K562 (cell line): Measurements from ENCODE around the gene TRPM8. TPM values are rescaled to one million over a fixed set of nuclear protein-coding genes. Genes with fewer than 3 reads are reported as not detected.

Experiments
- ATAC-seq: fragments of 200-7000 bp; cut with Tn5 transposase; 3 replicates; pipeline ENCODE4 v1.9.1; 2020; ENCODE audit warnings: moderate library complexity
- BruUV-seq: library from RNA; stranded (reverse); fragments of 400-500 nt; replicated peaks from 2 replicates; lab custom pipeline; 2021; lab: Mats Ljungman, UMichigan
- CTCF ChIA-PET: fragments of 300-600 bp; formaldehyde crosslinking; extraction: SDS; loops from one replicate; lab custom pipeline; 2021; ENCODE audit warnings: low intra/inter-chr PET ratio; lab: Yijun Ruan, JAX
- POLR2A ChIA-PET: fragments of 300-600, 350-650 bp; sonication (Branson Sonifier 250); formaldehyde crosslinking; extraction: SDS; loops from one replicate; lab custom pipeline; 2021; ENCODE audit warnings: antibody characterized with exemption, inconsistent platforms; lab: Yijun Ruan, JAX
- DNase-seq, 4 experiments: peaks; one replicate each; pipeline versions ENCODE4 v3.0.0 to v3.0.0-alpha.2; 2011 to 2018; ENCODE audit warnings: low spot score in 3 of 4, mixed read lengths in 3 of 4; ENCODE audit errors: extremely low read depth in 1 of 4
- FAIRE-seq: peaks from 2 replicates; lab custom pipeline; 2011; peaks lifted over from hg19 to GRCh38; lab: Jason Lieb, UNC
- H2AFZ ChIP-seq: 2 replicates; pipeline ENCODE4 v1.6.0; 2011; ENCODE audit warnings: low read depth, low read length, control low read depth, inconsistent platforms
- H3K27ac ChIP-seq: fragments of 200-600 bp; 3 replicates; pipeline ENCODE4 v1.8.0; 2011; ENCODE audit warnings: low read depth, mild to moderate bottlenecking, control low read depth, inconsistent platforms, low read length, moderate library complexity, mixed read lengths; ENCODE audit errors: extremely low read depth
- H3K27me3 ChIP-seq, 2 experiments: fragments of 300-600 bp in 1 of 2; 2 replicates in 1 of 2; 3 replicates in 1 of 2; pipeline versions ENCODE4 v1.6.0 to v1.8.0; 2011; ENCODE audit warnings: inconsistent platforms in 2 of 2, low read length in 2 of 2, mild to moderate bottlenecking in 1 of 2, mixed read lengths in 1 of 2, moderate library complexity in 1 of 2; ENCODE audit not compliant: control insufficient read depth in 2 of 2, insufficient read depth in 2 of 2
- H3K36me3 ChIP-seq: fragments of 300-600 bp; 3 replicates; pipeline ENCODE4 v1.8.0; 2011; ENCODE audit warnings: mild to moderate bottlenecking, low read length, inconsistent platforms; ENCODE audit not compliant: control insufficient read depth, insufficient read depth
- H3K4me1 ChIP-seq, 2 experiments: fragments of 200-600 bp in 1 of 2; replicated peaks in 1 of 2; 2 replicates in 1 of 2; 3 replicates in 1 of 2; pipeline versions ENCODE4 v1.5.1 to v1.8.0; 2011; ENCODE audit warnings: inconsistent platforms in 2 of 2, low read length in 2 of 2, mild to moderate bottlenecking in 1 of 2, mixed read lengths in 1 of 2, moderate library complexity in 1 of 2; ENCODE audit not compliant: control insufficient read depth in 2 of 2, insufficient read depth in 2 of 2
- H3K4me2 ChIP-seq: 2 replicates; pipeline ENCODE4 v1.6.1; 2011; ENCODE audit warnings: low read length, control low read depth, inconsistent platforms, mixed read lengths; ENCODE audit not compliant: insufficient read depth
- H3K4me3 ChIP-seq: fragments of 200-600 bp; sonication (generic), shearing (Covaris generic); 2 replicates; pipeline ENCODE4 v1.5.1; 2016; ENCODE audit warnings: control low read depth, inconsistent platforms
- H3K79me2 ChIP-seq: fragments of 200-600 bp; 3 replicates; pipeline ENCODE4 v1.8.0; 2011; ENCODE audit warnings: low read length, inconsistent platforms; ENCODE audit not compliant: control insufficient read depth, insufficient read depth
- H3K9ac ChIP-seq, 2 experiments: 2 replicates each; pipeline versions ENCODE4 v1.6.0 to v1.6.1; 2011; ENCODE audit warnings: low read depth in 2 of 2, low read length in 2 of 2, control low read depth in 1 of 2, inconsistent platforms in 1 of 2, mild to moderate bottlenecking in 1 of 2, mixed read lengths in 1 of 2; ENCODE audit not compliant: insufficient read depth in 1 of 2
- H3K9me1 ChIP-seq: one replicate; pipeline ENCODE4 v1.6.0; 2011; ENCODE audit warnings: inconsistent platforms, mild to moderate bottlenecking, low read length, moderate library complexity; ENCODE audit not compliant: control insufficient read depth, insufficient read depth
- H3K9me3 ChIP-seq: replicated peaks from 2 replicates; pipeline ENCODE4 v1.5.1; 2011; ENCODE audit warnings: low read depth, low read length, inconsistent platforms; ENCODE audit not compliant: control insufficient read depth, insufficient read depth
- H4K20me1 ChIP-seq: replicated peaks from 2 replicates; pipeline ENCODE4 v1.6.1; 2011; ENCODE audit warnings: low read length, inconsistent platforms, mixed read lengths; ENCODE audit not compliant: control insufficient read depth, insufficient read depth
- CEBPB ChIP-seq: fragments of 450-650 bp; IDR thresholded peaks from 2 replicates; pipeline ENCODE4 v1.6.1; 2016; ENCODE audit warnings: missing genetic modification characterization, missing compliant biosample characterization
- E2F3 ChIP-seq: fragments of 250-450 bp; sonication (Bioruptor Pico); IDR thresholded peaks from 2 replicates; pipeline ENCODE4 v1.4.0; 2020; ENCODE audit warnings: mild to moderate bottlenecking
- EGR1 ChIP-seq: fragments of 450-650 bp; conservative IDR thresholded peaks from 2 replicates; pipeline ENCODE4 v1.6.1; 2017; ENCODE audit warnings: mild to moderate bottlenecking
- GTF2E2 ChIP-seq: fragments of 200-800 bp; sonication (Bioruptor generic); IDR thresholded peaks from 2 replicates; pipeline ENCODE4 v1.6.1; 2016; ENCODE audit warnings: missing genetic modification characterization, missing compliant biosample characterization
- MYNN ChIP-seq, 2 experiments: sonication (generic); formaldehyde crosslinking in 1 of 2; IDR thresholded peaks; 2 replicates each; pipeline versions ENCODE4 v1.5.0 to v1.6.1; 2016 to 2020; ENCODE audit warnings: antibody characterized with exemption in 1 of 2, missing genetic modification reagents in 1 of 2
- NCOA6 ChIP-seq: fragments of 450-650 bp; IDR thresholded peaks from 2 replicates; pipeline ENCODE4 v1.6.1; 2017; ENCODE audit warnings: mild to moderate bottlenecking
- POLR2AphosphoS2 ChIP-seq: IDR thresholded peaks from 2 replicates; pipeline ENCODE4 v1.6.1; 2012; ENCODE audit warnings: low read length, improper control_type of control experiment
- STAT5B ChIP-seq: fragments of 250-450 bp; sonication (Bioruptor Pico); IDR thresholded peaks from 2 replicates; pipeline ENCODE4 v1.8.0; 2021; ENCODE audit warnings: mild to moderate bottlenecking, inconsistent platforms
- ZNF140 ChIP-seq: fragments of 250-450 bp; sonication (Bioruptor Pico); IDR thresholded peaks from 2 replicates; pipeline ENCODE4 v1.8.0; 2021; ENCODE audit warnings: moderate library complexity, mild to moderate bottlenecking, inconsistent platforms
- ZNF197 ChIP-seq: fragments of 200-800 bp; sonication (Bioruptor generic); IDR thresholded peaks from 2 replicates; pipeline ENCODE4 v1.6.1; 2016; ENCODE audit warnings: low read depth, missing genetic modification characterization, missing compliant biosample characterization
- ZNF354B ChIP-seq: fragments of 250-450 bp; sonication (Bioruptor Pico); IDR thresholded peaks from 2 replicates; pipeline ENCODE4 v1.4.0; 2020
- ZNF445 ChIP-seq: fragments of 250-450 bp; sonication (Bioruptor Pico); IDR thresholded peaks from 2 replicates; pipeline ENCODE4 v1.4.0; 2020; ENCODE audit warnings: low read depth, mild to moderate bottlenecking, moderate library complexity
- WGBS: fragments of 100-300 bp; shearing (Covaris generic); methylation state at CpG from one replicate; pipeline ENCODE4 v1.1.6; 2016; ENCODE audit warnings: low coverage, mixed read lengths; ENCODE audit not compliant: insufficient coverage; ENCODE audit errors: missing lambda C conversion rate; 5-methylcytosine and 5-hydroxymethylcytosine counted together
- in situ Hi-C: fragments of 300-500 bp; cut with MboI; formaldehyde crosslinking; loops from 4 replicates; pipeline ENCODE4 v1.15.0; 2018; ENCODE audit warnings: inconsistent platforms, mixed read lengths
- intact Hi-C: fragments of 100-400 bp; cut with micrococcal nuclease; formaldehyde crosslinking; loops from 2 replicates; pipeline ENCODE4 v1.14.2; 2022
- polyA plus RNA-seq, 8 experiments: library from polyadenylated mRNA; depleted of rRNA in 4 of 8; stranded (reverse) in 5 of 8; unstranded in 3 of 8; fragments of >200 nt; fragmentation: Nextera tagmentation in 2 of 8; fragmentation: Illumina TruSeq in 1 of 8; extraction: Ambion mirVana in 2 of 8; extraction: Trizol in 1 of 8; gene quantifications; 2 replicates each; pipeline versions ENCODE4 v1.2.1 to v1.2.3, GENCODE V29; 2011 to 2014; ENCODE audit warnings: inconsistent platforms in 1 of 8, missing spikeins in 1 of 8
- total RNA-seq, 7 experiments: library from RNA; depleted of rRNA in 6 of 7; stranded (reverse); fragments of >200 nt in 6 of 7; fragmentation: Illumina TruSeq in 2 of 7; extraction: Trizol in 2 of 7; gene quantifications; 2 replicates each; pipeline versions ENCODE4 v1.2.1 to v1.2.3, GENCODE V29; 2011 to 2021; ENCODE audit warnings: low replicate concordance in 1 of 7
- TF ChIP-seq, protein P1 (sequence below), 2 experiments: fragments of 250-450 bp in 1 of 2; fragments of 450-650 bp in 1 of 2; sonication (Bioruptor Pico) in 1 of 2; IDR thresholded peaks; 2 replicates each; pipeline versions ENCODE4 v1.6.1 to v1.8.0; 2016 to 2021; ENCODE audit warnings: mild to moderate bottlenecking in 2 of 2, moderate library complexity in 2 of 2, missing compliant biosample characterization in 1 of 2, missing genetic modification characterization in 1 of 2
- TF ChIP-seq, protein P2 (sequence below): fragments of 150-350 bp; conservative IDR thresholded peaks from 2 replicates; pipeline ENCODE4 v1.6.1; 2014; ENCODE audit warnings: low read length
- TF ChIP-seq, protein P3 (sequence below), 3 experiments: fragments of 200-800 bp in 1 of 3; sonication (Bioruptor generic) in 1 of 3; sonication (generic) in 1 of 3; formaldehyde crosslinking in 1 of 3; IDR thresholded peaks; 2 replicates each; pipeline versions ENCODE4 v1.6.1 to v1.8.0; 2016 to 2022; ENCODE audit warnings: mild to moderate bottlenecking in 2 of 3, missing compliant biosample characterization in 2 of 3, missing genetic modification characterization in 2 of 3, missing genetic modification reagents in 1 of 3

The TRPM8 gene
- total and polyA plus RNA-seq, 9 of the 15 experiments (the other 6 are each of a cell fraction or from before 2014, with no cell fraction given), result not detected

DNA sequence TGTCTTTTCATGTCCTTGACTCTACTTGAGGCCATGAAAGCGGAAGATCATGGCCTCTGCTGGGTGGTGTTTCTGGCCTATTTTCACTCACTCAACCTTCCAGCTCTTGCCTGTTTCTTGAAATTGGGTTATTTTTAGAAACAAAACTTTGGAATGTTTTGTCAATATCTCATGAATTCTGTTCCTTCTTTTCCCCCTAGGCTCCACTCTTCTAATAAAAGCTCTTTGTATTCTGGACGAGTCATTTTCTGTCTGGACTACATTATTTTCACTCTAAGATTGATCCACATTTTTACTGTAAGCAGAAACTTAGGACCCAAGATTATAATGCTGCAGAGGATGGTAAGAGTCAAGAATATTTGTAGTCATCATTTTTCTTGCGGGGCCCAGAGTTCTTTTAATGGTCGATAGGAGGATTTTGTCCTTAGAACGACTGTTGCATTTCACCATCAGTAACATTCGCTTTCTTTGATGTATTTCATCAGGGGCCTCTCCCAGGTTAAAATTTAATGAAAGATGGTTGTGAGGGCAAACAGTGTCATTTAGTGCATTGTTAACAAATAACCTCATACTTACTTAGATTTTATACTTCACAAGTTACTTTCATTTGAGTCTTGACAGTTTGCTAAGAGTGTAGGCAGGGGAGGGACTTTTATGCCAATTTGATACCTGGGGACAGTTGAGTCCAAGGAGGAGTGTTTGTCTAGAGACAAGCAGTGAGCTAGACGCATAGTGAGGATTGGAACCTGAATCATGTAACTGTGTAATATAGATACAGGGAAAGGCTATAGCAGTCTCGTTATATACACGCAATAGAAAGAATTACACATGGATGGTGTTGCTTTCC is 64.6 kb downstream of the TRPM8 start (continued):
- TF ChIP-seq, protein P1, sequence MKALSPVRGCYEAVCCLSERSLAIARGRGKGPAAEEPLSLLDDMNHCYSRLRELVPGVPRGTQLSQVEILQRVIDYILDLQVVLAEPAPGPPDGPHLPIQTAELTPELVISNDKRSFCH (CRISPR knock-in tag; IDR thresholded peaks at IDR 0.05), result no peak
- TF ChIP-seq, protein P1 (tag; IDR thresholded peaks at IDR 0.05), result no peak
- no peak for TF ChIP-seq E2F3
- no peak for TF ChIP-seq STAT5B (CRISPR knock-in tag)
- TF ChIP-seq GTF2E2 (tag), result no peak
- no peak for TF ChIP-seq POLR2AphosphoS2
- TF ChIP-seq EGR1, result no peak

DNA sequence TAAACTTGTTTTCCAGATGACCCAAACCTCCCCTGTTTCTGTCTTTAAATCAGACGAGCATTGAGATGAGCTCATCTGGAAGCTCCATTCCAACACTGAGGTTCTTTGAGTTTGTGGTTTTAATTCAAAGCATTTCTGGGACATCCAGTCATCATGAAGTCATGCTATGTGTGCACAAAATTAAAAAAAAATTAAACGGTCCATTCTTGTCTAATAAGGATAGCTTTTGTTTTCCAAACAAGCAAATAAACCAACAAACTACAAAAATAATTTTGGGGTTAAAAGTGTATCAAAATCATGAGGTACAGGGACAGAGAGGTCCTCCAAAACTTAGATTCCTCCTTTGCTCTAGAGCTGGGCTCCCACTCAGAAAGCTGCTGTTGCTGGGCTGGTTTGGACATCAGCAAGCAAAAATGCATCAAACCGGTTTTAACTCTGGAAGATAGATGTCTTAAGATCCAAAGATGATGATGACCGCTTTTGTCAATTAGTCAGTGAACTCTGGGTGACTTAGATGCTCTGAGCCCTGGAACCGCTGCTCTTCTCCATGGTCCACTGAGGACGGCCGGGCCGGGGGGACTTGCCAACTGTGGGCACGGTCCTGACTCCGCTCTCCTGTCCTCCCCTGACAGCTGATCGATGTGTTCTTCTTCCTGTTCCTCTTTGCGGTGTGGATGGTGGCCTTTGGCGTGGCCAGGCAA is 65.4 kb downstream of the TRPM8 start:
- Histone ChIP-seq H3K27me3 (peaks cover 0 to 6% of the 10 kb centered on the region in 2 experiments; a peak in 2 of 5 replicates), H3K9me1 (no peaks in the 10 kb centered on the region), H4K20me1 (no peaks in the 10 kb centered on the region), H3K4me1 (no peaks in the 10 kb centered on the region), H3K27ac (no peak overlapping the region), H3K36me3 (no peaks in the 10 kb centered on the region), H2AFZ (no peak overlapping the region), H3K4me3 (no peak overlapping the region), H3K9me3 (no peaks in the 10 kb centered on the region), H3K4me2 (no peak overlapping the region), H3K79me2 (no peaks in the 10 kb centered on the region), H3K9ac (no peak overlapping the region)
- intact Hi-C loops (no loop called here), in situ Hi-C loops (no loop called here)
- under 1% methylated on average over 12 of the region's 13 CpGs for WGBS
- FAIRE-seq (no peak), ATAC-seq (no peak), DNase-seq (no peak)
- no TSS peak for BruUV-seq
- ChIA-PET CTCF (no interaction called here), POLR2A (no interaction called here)
- no peak for TF ChIP-seq CEBPB (tag)
- TF ChIP-seq MYNN (IDR thresholded peaks at IDR 0.05), result no peak
- TF ChIP-seq MYNN (CRISPR knock-in tag; IDR thresholded peaks at IDR 0.05), result no peak
- TF ChIP-seq ZNF445 (CRISPR knock-in tag), result no peak
- no peak for TF ChIP-seq ZNF354B
- TF ChIP-seq, protein P2, sequence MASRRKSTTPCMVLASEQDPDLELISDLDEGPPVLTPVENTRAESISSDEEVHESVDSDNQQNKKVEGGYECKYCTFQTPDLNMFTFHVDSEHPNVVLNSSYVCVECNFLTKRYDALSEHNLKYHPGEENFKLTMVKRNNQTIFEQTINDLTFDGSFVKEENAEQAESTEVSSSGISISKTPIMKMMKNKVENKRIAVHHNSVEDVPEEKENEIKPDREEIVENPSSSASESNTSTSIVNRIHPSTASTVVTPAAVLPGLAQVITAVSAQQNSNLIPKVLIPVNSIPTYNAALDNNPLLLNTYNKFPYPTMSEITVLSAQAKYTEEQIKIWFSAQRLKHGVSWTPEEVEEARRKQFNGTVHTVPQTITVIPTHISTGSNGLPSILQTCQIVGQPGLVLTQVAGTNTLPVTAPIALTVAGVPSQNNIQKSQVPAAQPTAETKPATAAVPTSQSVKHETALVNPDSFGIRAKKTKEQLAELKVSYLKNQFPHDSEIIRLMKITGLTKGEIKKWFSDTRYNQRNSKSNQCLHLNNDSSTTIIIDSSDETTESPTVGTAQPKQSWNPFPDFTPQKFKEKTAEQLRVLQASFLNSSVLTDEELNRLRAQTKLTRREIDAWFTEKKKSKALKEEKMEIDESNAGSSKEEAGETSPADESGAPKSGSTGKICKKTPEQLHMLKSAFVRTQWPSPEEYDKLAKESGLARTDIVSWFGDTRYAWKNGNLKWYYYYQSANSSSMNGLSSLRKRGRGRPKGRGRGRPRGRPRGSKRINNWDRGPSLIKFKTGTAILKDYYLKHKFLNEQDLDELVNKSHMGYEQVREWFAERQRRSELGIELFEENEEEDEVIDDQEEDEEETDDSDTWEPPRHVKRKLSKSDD, result no peak
- no peak for TF ChIP-seq ZNF197 (CRISPR knock-in tag)
- TF ChIP-seq NCOA6, result no peak
- TF ChIP-seq ZNF140 (CRISPR knock-in tag), result no peak
- TF ChIP-seq, protein P3, sequence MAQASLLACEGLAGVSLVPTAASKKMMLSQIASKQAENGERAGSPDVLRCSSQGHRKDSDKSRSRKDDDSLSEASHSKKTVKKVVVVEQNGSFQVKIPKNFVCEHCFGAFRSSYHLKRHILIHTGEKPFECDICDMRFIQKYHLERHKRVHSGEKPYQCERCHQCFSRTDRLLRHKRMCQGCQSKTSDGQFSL (CRISPR knock-in tag; IDR thresholded peaks at IDR 0.05), result no peak
- TF ChIP-seq, protein P3 (tag; IDR thresholded peaks at IDR 0.05), result no peak
